GM19463 (cell line): ENCODE measurements around the gene UNKL.

ENCODE experiments used
- ATAC-seq: cut with Tn5 transposase; IDR thresholded peaks from one replicate; pipeline ENCODE4 v1.9.1; 2021; ENCODE audit warnings: mild to moderate bottlenecking, moderate library complexity; ENCODE audit not compliant: unreplicated experiment

UNKL gene

GRCh38 chr16:1378804-1379303 lies 35.6 kb downstream of the UNKL start:
- no peak for ATAC-seq

GRCh38 chr16:1378087-1378803 lies 36.3 kb downstream of the UNKL start:
- no peak for ATAC-seq

- ATAC-seq: no peak
These were observed 37.0 kb downstream of the UNKL start for GRCh38 chr16:1377406-1378010.

- no peak for ATAC-seq
These were observed 38.6 kb downstream of the UNKL start for GRCh38 chr16:1375741-1376410.

- ATAC-seq: no peak
These were observed 39.2 kb downstream of the UNKL start for GRCh38 chr16:1375298-1375640.

GRCh38 chr16:1374418-1375297 lies 39.8 kb downstream of the UNKL start:
- ATAC-seq: no peak

- no peak for ATAC-seq
These were observed 42.1 kb downstream of the UNKL start for GRCh38 chr16:1372292-1372950.

GRCh38 chr16:1371054-1371978 lies 43.2 kb downstream of the UNKL start:
- ATAC-seq: no peak

- ATAC-seq: no peak
These were observed 46.9 kb downstream of the UNKL start for GRCh38 chr16:1367486-1368174.

GRCh38 chr16:1366712-1367299 lies 47.7 kb downstream of the UNKL start:
- ATAC-seq: no peak

- no peak for ATAC-seq
These were observed 48.3 kb downstream of the UNKL start for GRCh38 chr16:1366060-1366711.

- no peak for ATAC-seq
These were observed 50.0 kb downstream of the UNKL start for GRCh38 chr16:1364510-1364909.

- no peak for ATAC-seq
These were observed 50.9 kb downstream of the UNKL start for GRCh38 chr16:1363501-1364041.

- no peak for ATAC-seq
These were observed 51.7 kb downstream of the UNKL start for GRCh38 chr16:1362807-1363206.

- ATAC-seq: no peak
These were observed 52.7 kb downstream of the UNKL start for GRCh38 chr16:1361685-1362360.

- ATAC-seq: no peak
These were observed 56.5 kb downstream of the UNKL start for GRCh38 chr16:1357906-1358566.
